ENCODE results near the gene INPP5D. TPM values are rescaled to one million over a fixed set of nuclear protein-coding genes. Genes with fewer than 3 reads are reported as not detected.
"Not testable (repeated sequence)": the region's sequence is repeated elsewhere in the genome, so short reads cannot be mapped to it uniquely, and the experiment has no call there.

The INPP5D gene
- total RNA-seq, 1 donor from 2014 or later: 79.2 TPM

DNA sequence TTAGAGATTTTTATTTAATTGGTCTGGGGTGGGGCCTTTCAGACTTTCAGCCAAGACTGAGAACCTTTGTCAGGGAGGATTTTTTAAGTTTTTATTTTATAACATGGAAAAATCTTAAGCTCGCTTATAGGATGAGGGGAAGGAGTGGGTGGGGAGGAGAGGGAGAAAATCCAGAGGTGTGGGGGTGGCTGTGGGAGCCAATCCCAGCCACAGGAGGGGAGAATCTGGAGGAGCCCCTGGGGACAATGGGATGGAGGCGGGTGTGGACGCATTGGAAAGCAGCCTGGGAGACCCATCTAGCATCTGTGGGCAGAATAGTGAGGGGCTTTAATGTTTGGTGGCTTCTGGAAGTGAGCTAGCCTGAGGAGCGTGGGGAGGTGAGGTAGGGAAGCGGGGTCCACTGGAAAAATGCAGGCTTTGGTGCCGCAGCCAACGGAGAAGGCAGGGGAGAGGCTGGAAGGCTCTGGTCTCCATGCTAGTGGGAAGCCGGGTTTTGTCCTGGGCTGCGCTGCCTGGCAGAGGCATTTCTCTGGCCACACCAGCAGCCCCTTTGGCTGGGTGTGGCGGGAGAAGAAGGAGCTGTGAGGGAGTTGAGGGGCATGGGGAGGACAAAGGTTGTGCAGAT lies 11.5 kb upstream of the INPP5D start:
- Mint-ChIP-seq H3K27me3 (ENCODE audit: unreplicated experiment) (no peaks in the 10 kb centered on the region), H3K27ac (ENCODE audit: unreplicated experiment) (no peak overlapping the region), H3K4me1 (ENCODE audit: unreplicated experiment) (peaks cover 8% of the 10 kb centered on the region), H3K36me3 (ENCODE audit: low read depth, unreplicated experiment) (no peaks in the 10 kb centered on the region), H3K4me3 (ENCODE audit: unreplicated experiment) (no peak overlapping the region), H3K9me3 (ENCODE audit: unreplicated experiment) (peaks cover 4% of the 10 kb centered on the region)
- TF ChIP-seq, protein P1, sequence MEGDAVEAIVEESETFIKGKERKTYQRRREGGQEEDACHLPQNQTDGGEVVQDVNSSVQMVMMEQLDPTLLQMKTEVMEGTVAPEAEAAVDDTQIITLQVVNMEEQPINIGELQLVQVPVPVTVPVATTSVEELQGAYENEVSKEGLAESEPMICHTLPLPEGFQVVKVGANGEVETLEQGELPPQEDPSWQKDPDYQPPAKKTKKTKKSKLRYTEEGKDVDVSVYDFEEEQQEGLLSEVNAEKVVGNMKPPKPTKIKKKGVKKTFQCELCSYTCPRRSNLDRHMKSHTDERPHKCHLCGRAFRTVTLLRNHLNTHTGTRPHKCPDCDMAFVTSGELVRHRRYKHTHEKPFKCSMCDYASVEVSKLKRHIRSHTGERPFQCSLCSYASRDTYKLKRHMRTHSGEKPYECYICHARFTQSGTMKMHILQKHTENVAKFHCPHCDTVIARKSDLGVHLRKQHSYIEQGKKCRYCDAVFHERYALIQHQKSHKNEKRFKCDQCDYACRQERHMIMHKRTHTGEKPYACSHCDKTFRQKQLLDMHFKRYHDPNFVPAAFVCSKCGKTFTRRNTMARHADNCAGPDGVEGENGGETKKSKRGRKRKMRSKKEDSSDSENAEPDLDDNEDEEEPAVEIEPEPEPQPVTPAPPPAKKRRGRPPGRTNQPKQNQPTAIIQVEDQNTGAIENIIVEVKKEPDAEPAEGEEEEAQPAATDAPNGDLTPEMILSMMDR (IDR thresholded peaks at IDR 0.05; ENCODE audit: unreplicated experiment): no peak
- DNase-seq (ENCODE audit: low spot score): no peak

- DNase-seq (ENCODE audit: low spot score): no peak
- H3K27ac Mint-ChIP-seq (ENCODE audit: unreplicated experiment): no peak overlapping the region
- peaks cover 4% of the 10 kb centered on the region for H3K9me3 Mint-ChIP-seq (ENCODE audit: unreplicated experiment)
- H3K4me3 Mint-ChIP-seq (ENCODE audit: unreplicated experiment): no peak overlapping the region
- TF ChIP-seq, protein P1 (IDR thresholded peaks at IDR 0.05; ENCODE audit: unreplicated experiment): no peak
- H3K27me3 Mint-ChIP-seq (ENCODE audit: unreplicated experiment): no peaks in the 10 kb centered on the region
- no peaks in the 10 kb centered on the region for H3K36me3 Mint-ChIP-seq (ENCODE audit: low read depth, unreplicated experiment)
- H3K4me1 Mint-ChIP-seq (ENCODE audit: unreplicated experiment): peaks cover 8% of the 10 kb centered on the region
Observed at GRCh38 chr2:233049194-233049761, 10.9 kb upstream of the INPP5D start.

DNA sequence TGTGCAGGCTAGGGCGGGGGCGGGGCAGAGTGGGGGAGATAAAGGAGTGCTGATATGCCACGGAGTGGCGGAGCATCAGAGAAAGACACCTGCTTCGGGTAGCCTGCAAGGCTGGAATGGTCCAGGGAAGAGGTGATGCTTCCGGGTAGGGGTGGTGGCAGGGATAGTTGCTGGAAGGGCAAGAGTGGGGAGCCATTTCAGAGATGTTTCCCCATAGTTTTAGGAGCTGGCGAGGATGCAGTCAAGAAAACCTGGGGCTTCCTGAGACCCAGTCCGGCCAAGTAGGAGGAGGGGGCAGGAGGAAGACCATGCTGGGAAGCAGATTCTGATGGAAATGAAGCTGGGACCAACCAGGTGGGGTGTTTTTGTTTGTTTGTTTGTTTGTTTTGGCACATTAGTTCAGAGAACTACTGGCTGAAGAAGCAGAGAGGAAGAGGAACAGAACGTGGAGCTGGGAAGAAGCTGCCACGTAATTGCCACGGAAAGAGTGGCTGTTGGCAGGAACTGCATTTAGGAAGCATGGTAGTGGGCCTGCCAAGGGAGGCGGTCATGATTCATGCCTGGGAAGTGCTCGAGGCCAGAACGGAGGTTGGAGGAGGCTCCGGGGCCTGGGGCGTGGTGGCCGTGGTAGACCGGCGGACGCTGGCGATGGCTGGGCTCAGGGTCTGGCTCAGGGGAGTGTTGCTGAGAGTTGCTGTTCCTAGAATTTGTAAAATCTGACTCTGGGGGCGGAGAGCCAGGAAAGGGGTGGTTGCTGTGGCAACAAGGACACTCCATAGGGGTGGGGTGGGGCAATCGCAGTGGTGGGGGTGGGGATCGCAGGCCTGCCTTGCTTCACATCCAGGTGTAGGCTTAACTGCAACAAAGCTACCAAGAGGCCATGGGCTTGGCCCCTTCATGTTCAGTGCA lies 8.6 kb upstream of the INPP5D start:
- no peaks in the 10 kb centered on the region for H3K36me3 Mint-ChIP-seq (ENCODE audit: low read depth, unreplicated experiment)
- H3K4me3 Mint-ChIP-seq (ENCODE audit: unreplicated experiment): no peak overlapping the region
- no peaks in the 10 kb centered on the region for H3K27me3 Mint-ChIP-seq (ENCODE audit: unreplicated experiment)
- TF ChIP-seq, protein P1 (IDR thresholded peaks at IDR 0.05; ENCODE audit: unreplicated experiment): no peak
- no peak for DNase-seq (ENCODE audit: low spot score)
- H3K4me1 Mint-ChIP-seq (ENCODE audit: unreplicated experiment): peaks cover 8% of the 10 kb centered on the region
- no peaks in the 10 kb centered on the region for H3K9me3 Mint-ChIP-seq (ENCODE audit: unreplicated experiment)
- no peak overlapping the region for H3K27ac Mint-ChIP-seq (ENCODE audit: unreplicated experiment)

DNA sequence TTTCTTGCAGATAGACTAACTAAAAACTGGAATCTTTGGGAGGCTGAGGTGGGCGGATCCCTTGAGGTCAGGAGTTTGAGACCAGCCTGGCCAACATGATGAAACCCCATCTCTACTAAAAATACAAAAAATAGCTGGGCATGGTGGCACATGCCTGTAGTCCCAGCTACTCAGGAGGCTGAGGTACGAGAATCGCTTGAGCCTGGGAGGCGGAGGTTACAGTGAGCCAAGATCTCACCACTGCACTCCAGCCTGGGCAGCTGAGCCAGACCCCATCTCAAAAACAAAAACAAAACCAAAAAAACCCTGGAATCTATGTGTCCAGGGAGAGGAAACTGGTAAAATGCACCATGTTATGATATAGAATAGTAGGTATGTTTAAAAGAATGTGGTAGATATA lies 7.6 kb upstream of the INPP5D start:
- not testable (repeated sequence) for H3K9me3 Mint-ChIP-seq (ENCODE audit: unreplicated experiment); DNase-seq (ENCODE audit: low spot score); H3K4me3 Mint-ChIP-seq (ENCODE audit: unreplicated experiment); H3K27ac Mint-ChIP-seq (ENCODE audit: unreplicated experiment); H3K4me1 Mint-ChIP-seq (ENCODE audit: unreplicated experiment); H3K27me3 Mint-ChIP-seq (ENCODE audit: unreplicated experiment); H3K36me3 Mint-ChIP-seq (ENCODE audit: low read depth, unreplicated experiment)

DNA sequence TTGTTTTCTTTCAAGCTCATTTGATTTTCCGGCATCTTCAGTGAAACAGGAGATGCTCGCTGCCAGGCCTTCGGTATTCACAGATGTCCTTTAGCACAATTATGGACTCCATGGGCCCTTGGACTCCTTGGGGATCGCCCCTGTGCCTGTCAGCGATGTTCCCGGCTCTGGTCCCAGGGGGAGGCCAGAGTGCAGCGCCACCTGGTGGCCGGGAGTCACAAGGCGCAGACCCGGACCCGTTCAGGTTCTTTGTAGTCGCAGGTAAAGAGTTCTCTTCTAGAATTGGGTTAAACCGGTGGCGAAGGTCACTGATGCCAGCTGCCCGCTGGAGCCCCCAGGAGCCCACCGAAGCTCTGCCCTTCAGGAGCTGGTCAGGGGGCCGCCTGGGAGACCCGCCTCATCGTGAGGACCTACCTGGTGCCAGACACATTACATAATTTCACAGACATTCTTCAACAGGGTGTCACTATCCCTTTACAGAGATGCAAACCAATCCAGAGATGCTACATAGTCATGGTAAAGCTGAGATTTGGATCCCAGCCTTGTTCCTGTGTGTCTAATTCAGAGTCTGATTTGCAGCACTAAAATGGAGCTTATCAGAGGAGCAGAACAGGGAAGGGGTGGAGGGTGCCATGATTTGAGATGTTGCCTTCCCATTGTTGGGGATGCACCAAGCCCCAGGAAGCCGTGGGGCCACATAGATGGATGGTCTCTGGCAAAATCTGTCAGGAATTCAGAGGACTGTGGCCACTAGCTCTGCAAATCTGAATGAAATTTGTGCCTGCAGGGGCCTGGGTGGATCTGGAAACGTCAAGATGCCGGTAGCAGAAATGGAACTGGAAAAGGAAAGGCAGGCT lies 6.0 kb upstream of the INPP5D start:
- TF ChIP-seq, protein P1 (IDR thresholded peaks at IDR 0.05; ENCODE audit: unreplicated experiment): peak; percentile 97
- peak; percentile 77 for DNase-seq (ENCODE audit: low spot score)
- Mint-ChIP-seq H3K4me1 (ENCODE audit: unreplicated experiment) (peaks cover 16% of the 10 kb centered on the region), H3K36me3 (ENCODE audit: low read depth, unreplicated experiment) (no peaks in the 10 kb centered on the region), H3K9me3 (ENCODE audit: unreplicated experiment) (no peaks in the 10 kb centered on the region), H3K4me3 (ENCODE audit: unreplicated experiment) (no peak overlapping the region), H3K27ac (ENCODE audit: unreplicated experiment) (no peak overlapping the region), H3K27me3 (ENCODE audit: unreplicated experiment) (peaks cover 3% of the 10 kb centered on the region)

Data from endothelial cell (in vitro differentiated cells).